K562 (cell line): ENCODE data around the gene NRCAM. TPM values are rescaled to one million over a fixed set of nuclear protein-coding genes. Genes with fewer than 3 reads are reported as not detected.

Experiments used
- ARNT ChIP-seq, 2 experiments: fragments of 450-650 bp; IDR thresholded peaks; 2 replicates each; pipeline ENCODE4 v1.6.1; 2016; ENCODE audit warnings: mild to moderate bottlenecking in 1 of 2
- CBX2 ChIP-seq: fragments of 200-600 bp; sonication (generic); IDR thresholded peaks from one replicate; pipeline ENCODE4 v1.6.1; 2012; ENCODE audit warnings: mild to moderate bottlenecking, low read length, inconsistent platforms; ENCODE audit not compliant: insufficient read depth, poor library complexity, severe bottlenecking
- CEBPB ChIP-seq: fragments of 450-650 bp; IDR thresholded peaks from 2 replicates; pipeline ENCODE4 v1.6.1; 2016; ENCODE audit warnings: missing genetic modification characterization, missing compliant biosample characterization
- FOXP4 ChIP-seq: sonication (generic); formaldehyde crosslinking; IDR thresholded peaks from 2 replicates; pipeline ENCODE4 v1.8.0; 2022; ENCODE audit warnings: mild to moderate bottlenecking, missing genetic modification reagents, borderline replicate concordance
- HNRNPLL ChIP-seq: fragments of 200-400 bp; formaldehyde crosslinking; IDR thresholded peaks from 2 replicates; pipeline ENCODE4 v1.6.1; 2017; ENCODE audit warnings: low read length, low read depth, mild to moderate bottlenecking; ENCODE audit not compliant: poor library complexity, severe bottlenecking
- ILK ChIP-seq: fragments of 450-650 bp; IDR thresholded peaks from 2 replicates; pipeline ENCODE4 v1.6.1; 2016; ENCODE audit warnings: missing genetic modification characterization, low read depth, mild to moderate bottlenecking, missing compliant biosample characterization, moderate library complexity, borderline replicate concordance
- NR2F6 ChIP-seq: fragments of 450-650 bp; formaldehyde crosslinking; IDR thresholded peaks from 2 replicates; pipeline ENCODE4 v1.4.0; 2020; ENCODE audit warnings: mild to moderate bottlenecking
- PATZ1 ChIP-seq: fragments of 250-450 bp; sonication (Bioruptor Pico); IDR thresholded peaks from 2 replicates; pipeline ENCODE4 v1.5.0; 2020; ENCODE audit warnings: mild to moderate bottlenecking, borderline replicate concordance
- SIN3A ChIP-seq, 2 experiments: fragments of 150-350 bp in 1 of 2; IDR thresholded peaks; 2 replicates each; pipeline ENCODE4 v1.6.1; 2011 to 2016; ENCODE audit warnings: borderline replicate concordance in 2 of 2, low read depth in 2 of 2, low read length in 2 of 2, mild to moderate bottlenecking in 2 of 2, moderate library complexity in 2 of 2; ENCODE audit not compliant: control insufficient read depth in 1 of 2
- SRF ChIP-seq, 2 experiments: fragments of 250-450, 450-650 bp in 1 of 2; sonication (Bioruptor Pico) in 1 of 2; sonication (generic) in 1 of 2; formaldehyde crosslinking; IDR thresholded peaks; 2 replicates each; pipeline versions ENCODE4 v1.5.0 to v1.5.1; 2020 to 2022; ENCODE audit warnings: mild to moderate bottlenecking in 1 of 2, missing genetic modification reagents in 1 of 2
- ZNF121 ChIP-seq: sonication (generic); formaldehyde crosslinking; conservative IDR thresholded peaks from 2 replicates; pipeline ENCODE4 v1.8.0; 2022; ENCODE audit warnings: missing genetic modification reagents
- ZNF764 ChIP-seq: fragments of 250-450 bp; sonication (Bioruptor Pico); IDR thresholded peaks from 2 replicates; pipeline ENCODE4 v1.4.0; 2020; ENCODE audit warnings: low read depth, mild to moderate bottlenecking, moderate library complexity
- ZNF766 ChIP-seq: fragments of 200-800 bp; sonication (Bioruptor generic); conservative IDR thresholded peaks from 2 replicates; pipeline ENCODE4 v1.6.1; 2016; ENCODE audit warnings: missing genetic modification characterization, missing compliant biosample characterization
- polyA plus RNA-seq, 8 experiments: library from polyadenylated mRNA; depleted of rRNA in 4 of 8; stranded (reverse) in 5 of 8; unstranded in 3 of 8; fragments of >200 nt; fragmentation: Nextera tagmentation in 2 of 8; fragmentation: Illumina TruSeq in 1 of 8; extraction: Ambion mirVana in 2 of 8; extraction: Trizol in 1 of 8; gene quantifications; 2 replicates each; pipeline versions ENCODE4 v1.2.1 to v1.2.3, GENCODE V29; 2011 to 2014; ENCODE audit warnings: inconsistent platforms in 1 of 8, missing spikeins in 1 of 8
- total RNA-seq, 7 experiments: library from RNA; depleted of rRNA in 6 of 7; stranded (reverse); fragments of >200 nt in 6 of 7; fragmentation: Illumina TruSeq in 2 of 7; extraction: Trizol in 2 of 7; gene quantifications; 2 replicates each; pipeline versions ENCODE4 v1.2.1 to v1.2.3, GENCODE V29; 2011 to 2021; ENCODE audit warnings: low replicate concordance in 1 of 7
- TF ChIP-seq, protein P1 (sequence below): IDR thresholded peaks from 2 replicates; pipeline ENCODE4 v1.6.1; 2011; ENCODE audit warnings: borderline replicate concordance, low read depth, mild to moderate bottlenecking, moderate library complexity, low read length; ENCODE audit not compliant: insufficient read depth, poor library complexity, severe bottlenecking
- TF ChIP-seq, protein P2 (sequence below): fragments of 450-650 bp; formaldehyde crosslinking; IDR thresholded peaks from 2 replicates; pipeline ENCODE4 v1.4.0; 2022; ENCODE audit warnings: missing genetic modification characterization

NRCAM gene
- total and polyA plus RNA-seq, 9 of the 15 experiments (the other 6 are each of a cell fraction or from before 2014, with no cell fraction given), result 0.03 to 0.54 (median 0.12) TPM; not detected in 1

GRCh38 chr7:108146070-108146842 lies 310.0 kb downstream of the NRCAM start (continued):
- TF ChIP-seq PATZ1 (no peak), FOXP4 (CRISPR knock-in tag) (0 out of 2 replicates have a peak, but pooled peaks have one; percentile 75), SRF (CRISPR knock-in tag; IDR thresholded peaks at IDR 0.05) (no peak), NR2F6 (CRISPR knock-in tag) (no peak), ZNF121 (CRISPR knock-in tag) (no peak), ZNF766 (CRISPR knock-in tag) (no peak), SIN3A (IDR thresholded peaks at IDR 0.05; ENCODE audit: borderline replicate concordance in 2 of 2, control insufficient read depth in 1 of 2, low read depth in 2 of 2, low read length in 2 of 2) (no peak), HNRNPLL (peak; percentile 14), ILK (tag) (no peak), CBX2 (no peak), CEBPB (tag) (no peak), ZNF764 (CRISPR knock-in tag) (no peak), ARNT (IDR thresholded peaks at IDR 0.05) (peak in 1 of 2 experiments; percentile 65; a peak in 1 of 4 replicates)
- TF ChIP-seq, protein P1, sequence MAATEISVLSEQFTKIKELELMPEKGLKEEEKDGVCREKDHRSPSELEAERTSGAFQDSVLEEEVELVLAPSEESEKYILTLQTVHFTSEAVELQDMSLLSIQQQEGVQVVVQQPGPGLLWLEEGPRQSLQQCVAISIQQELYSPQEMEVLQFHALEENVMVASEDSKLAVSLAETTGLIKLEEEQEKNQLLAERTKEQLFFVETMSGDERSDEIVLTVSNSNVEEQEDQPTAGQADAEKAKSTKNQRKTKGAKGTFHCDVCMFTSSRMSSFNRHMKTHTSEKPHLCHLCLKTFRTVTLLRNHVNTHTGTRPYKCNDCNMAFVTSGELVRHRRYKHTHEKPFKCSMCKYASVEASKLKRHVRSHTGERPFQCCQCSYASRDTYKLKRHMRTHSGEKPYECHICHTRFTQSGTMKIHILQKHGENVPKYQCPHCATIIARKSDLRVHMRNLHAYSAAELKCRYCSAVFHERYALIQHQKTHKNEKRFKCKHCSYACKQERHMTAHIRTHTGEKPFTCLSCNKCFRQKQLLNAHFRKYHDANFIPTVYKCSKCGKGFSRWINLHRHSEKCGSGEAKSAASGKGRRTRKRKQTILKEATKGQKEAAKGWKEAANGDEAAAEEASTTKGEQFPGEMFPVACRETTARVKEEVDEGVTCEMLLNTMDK, result no peak
- TF ChIP-seq, protein P2, sequence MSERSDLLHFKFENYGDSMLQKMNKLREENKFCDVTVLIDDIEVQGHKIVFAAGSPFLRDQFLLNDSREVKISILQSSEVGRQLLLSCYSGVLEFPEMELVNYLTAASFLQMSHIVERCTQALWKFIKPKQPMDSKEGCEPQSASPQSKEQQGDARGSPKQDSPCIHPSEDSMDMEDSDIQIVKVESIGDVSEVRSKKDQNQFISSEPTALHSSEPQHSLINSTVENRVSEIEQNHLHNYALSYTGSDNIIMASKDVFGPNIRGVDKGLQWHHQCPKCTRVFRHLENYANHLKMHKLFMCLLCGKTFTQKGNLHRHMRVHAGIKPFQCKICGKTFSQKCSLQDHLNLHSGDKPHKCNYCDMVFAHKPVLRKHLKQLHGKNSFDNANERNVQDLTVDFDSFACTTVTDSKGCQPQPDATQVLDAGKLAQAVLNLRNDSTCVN (CRISPR knock-in tag), result no peak
